Colonic mucosa (tissue), 4 donors: ENCODE data around the gene HOXC12. TPM values are rescaled to one million over a fixed set of nuclear protein-coding genes. Genes with fewer than 3 reads are reported as not detected.

ENCODE experiments used
- DNase-seq: peaks from one replicate; pipeline ENCODE4 v3.0.0-alpha.2; 2020
- H3K27ac ChIP-seq: fragments of 200-600 bp; one replicate; pipeline ENCODE4 v1.8.0; 2021
- H3K27me3 ChIP-seq: fragments of 200-600 bp; one replicate; pipeline ENCODE4 v1.8.0; 2021
- H3K36me3 ChIP-seq: fragments of 200-600 bp; one replicate; pipeline ENCODE4 v1.8.0; 2021
- H3K4me1 ChIP-seq: fragments of 200-600 bp; one replicate; pipeline ENCODE4 v1.8.0; 2021; ENCODE audit warnings: mild to moderate bottlenecking
- H3K4me3 ChIP-seq: fragments of 200-600 bp; one replicate; pipeline ENCODE4 v1.8.0; 2021
- H3K9ac ChIP-seq, 2 donors: one replicate each; pipeline ENCODE4 v1.7.0; 2013; ENCODE audit warnings: control low read depth in 2 of 2, low read depth in 2 of 2, low read length in 2 of 2
- H3K9me3 ChIP-seq: fragments of 200-600 bp; one replicate; pipeline ENCODE4 v1.8.0; 2021
- intact Hi-C: fragments of 100-400 bp; cut with DNase I; formaldehyde crosslinking; loops from one replicate; pipeline ENCODE4 v1.14.1; 2022
- total RNA-seq, 2 donors: library from RNA; stranded (reverse); fragmentation: NEBNext Ultra II Directional in 1 of 2; extraction: Animal tissue kit (Norgen Biotek cat#: 25700) in 1 of 2; gene quantifications; one replicate each; pipeline ENCODE4 v1.2.1, GENCODE V29; 2021
- TF ChIP-seq, protein P1 (sequence below): fragments of 200-600 bp; IDR thresholded peaks from one replicate; pipeline ENCODE4 v1.8.0; 2022; ENCODE audit warnings: antibody characterized with exemption, mild to moderate bottlenecking
- donor health status: healthy.
- donor health status: DM: no; HTN: no; CAD: no.
- donor health status: DM: no; HTN: no; CAD: no.

The HOXC12 gene
- total RNA-seq, 2 donors from 2014 or later = not detected

DNA sequence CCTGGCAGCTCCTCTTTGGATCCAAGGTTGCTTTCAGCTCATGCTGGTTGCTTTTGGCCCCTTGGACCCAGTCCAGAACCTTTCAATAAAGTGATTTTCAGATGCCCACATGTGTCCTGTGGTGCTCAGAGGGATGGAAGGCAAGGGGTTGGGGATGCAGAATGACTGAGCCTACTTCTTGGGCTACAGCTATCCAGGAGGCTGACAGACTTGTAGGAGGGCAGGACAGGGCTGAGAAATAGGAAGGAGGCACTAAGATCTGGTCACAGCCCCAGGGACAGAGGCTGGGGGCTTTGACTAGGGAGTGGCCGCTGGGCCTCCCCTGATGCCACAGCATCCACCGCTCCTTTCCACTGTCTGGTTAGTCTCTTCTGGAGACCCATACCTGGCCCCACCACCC lies 17.0 kb downstream of the HOXC12 start:
- intact Hi-C loops = no loop called here
- H3K27me3 ChIP-seq = peaks cover 99% of the 10 kb centered on the region
- TF ChIP-seq, protein P1, sequence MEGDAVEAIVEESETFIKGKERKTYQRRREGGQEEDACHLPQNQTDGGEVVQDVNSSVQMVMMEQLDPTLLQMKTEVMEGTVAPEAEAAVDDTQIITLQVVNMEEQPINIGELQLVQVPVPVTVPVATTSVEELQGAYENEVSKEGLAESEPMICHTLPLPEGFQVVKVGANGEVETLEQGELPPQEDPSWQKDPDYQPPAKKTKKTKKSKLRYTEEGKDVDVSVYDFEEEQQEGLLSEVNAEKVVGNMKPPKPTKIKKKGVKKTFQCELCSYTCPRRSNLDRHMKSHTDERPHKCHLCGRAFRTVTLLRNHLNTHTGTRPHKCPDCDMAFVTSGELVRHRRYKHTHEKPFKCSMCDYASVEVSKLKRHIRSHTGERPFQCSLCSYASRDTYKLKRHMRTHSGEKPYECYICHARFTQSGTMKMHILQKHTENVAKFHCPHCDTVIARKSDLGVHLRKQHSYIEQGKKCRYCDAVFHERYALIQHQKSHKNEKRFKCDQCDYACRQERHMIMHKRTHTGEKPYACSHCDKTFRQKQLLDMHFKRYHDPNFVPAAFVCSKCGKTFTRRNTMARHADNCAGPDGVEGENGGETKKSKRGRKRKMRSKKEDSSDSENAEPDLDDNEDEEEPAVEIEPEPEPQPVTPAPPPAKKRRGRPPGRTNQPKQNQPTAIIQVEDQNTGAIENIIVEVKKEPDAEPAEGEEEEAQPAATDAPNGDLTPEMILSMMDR = no peak
- no peaks in the 10 kb centered on the region for H3K36me3 ChIP-seq
- no peak for DNase-seq
- no peaks in the 10 kb centered on the region for H3K9me3 ChIP-seq
- no peak overlapping the region for H3K27ac ChIP-seq
- H3K9ac ChIP-seq = no peak overlapping the region
- H3K4me3 ChIP-seq = no peak overlapping the region
- no peaks in the 10 kb centered on the region for H3K4me1 ChIP-seq

DNA sequence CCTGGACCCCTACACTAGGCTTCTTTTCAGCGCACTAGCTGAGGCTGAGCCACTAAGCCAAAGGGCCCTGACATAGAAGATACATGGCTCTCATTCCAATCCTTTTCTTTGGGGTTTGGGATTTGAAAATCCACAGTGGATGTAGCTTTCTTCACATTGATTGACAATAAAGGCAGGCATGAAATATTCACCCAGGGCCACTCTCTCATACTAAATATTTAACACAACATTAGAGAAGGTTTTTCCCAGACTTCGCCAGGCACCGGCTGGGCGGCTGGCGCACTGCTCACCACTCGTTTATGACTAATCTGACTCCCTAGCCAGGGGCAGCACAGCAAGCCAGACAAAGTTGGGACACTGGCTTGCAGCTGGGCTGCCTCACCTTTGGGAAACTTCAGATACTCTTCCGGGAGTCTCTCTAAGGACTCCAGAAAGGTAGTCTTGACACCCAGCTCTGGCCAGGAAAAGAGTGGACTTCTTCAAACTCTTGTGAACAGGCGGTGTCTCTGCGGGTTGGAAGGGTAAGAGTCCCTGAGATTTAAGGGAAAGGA lies 17.5 kb downstream of the HOXC12 start:
- no peaks in the 10 kb centered on the region for H3K36me3 ChIP-seq
- no peak overlapping the region for H3K4me3 ChIP-seq
- intact Hi-C loops = no loop called here
- no peak overlapping the region for H3K9ac ChIP-seq
- DNase-seq = no peak
- no peaks in the 10 kb centered on the region for H3K4me1 ChIP-seq
- TF ChIP-seq, protein P1 = no peak
- no peaks in the 10 kb centered on the region for H3K9me3 ChIP-seq
- H3K27ac ChIP-seq = no peak overlapping the region
- H3K27me3 ChIP-seq = peaks cover 99% of the 10 kb centered on the region

DNA sequence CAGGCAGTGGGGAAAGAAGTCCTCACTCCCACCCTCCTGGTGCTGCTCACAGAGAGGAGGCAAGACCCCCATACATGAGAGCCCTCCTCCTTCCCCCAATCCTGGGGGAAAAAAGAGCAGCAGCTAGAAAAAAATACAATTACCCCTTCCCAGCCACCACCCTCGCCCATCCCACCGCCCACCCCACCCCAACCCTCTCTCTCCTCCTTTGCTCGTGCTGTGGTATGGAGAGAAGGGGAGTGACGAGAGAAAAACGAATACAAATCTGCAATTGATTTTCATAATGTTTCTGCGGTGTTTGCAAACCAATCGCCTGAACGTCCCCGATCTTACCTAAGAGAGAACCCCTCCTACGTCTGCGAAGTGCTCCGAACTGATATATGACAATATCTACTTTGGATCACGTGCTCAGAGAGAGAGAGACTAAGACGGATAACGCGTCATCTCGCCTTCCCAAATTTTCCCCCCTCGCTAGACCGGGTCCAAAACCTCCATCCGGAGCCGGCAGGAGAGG lies 18.1 kb downstream of the HOXC12 start, which contains the start of gene HOXC11:
Gene HOXC11 (plus strand): TSS at position 405 of the 514 bp plus-strand sequence. CDS start 116 bp downstream, outside the sequence.
- intact Hi-C loops = no loop called here
- Histone ChIP-seq H3K4me3 (no peak within 1 kb of the TSS), H3K9me3 (no peaks in the 10 kb centered on the region), H3K27ac (no peak within 1 kb of the TSS), H3K4me1 (no peaks in the 10 kb centered on the region), H3K27me3 (peaks cover 99% of the 10 kb centered on the region), H3K36me3 (no peaks in the 10 kb centered on the region), H3K9ac (no peak within 1 kb of the TSS)
- TF ChIP-seq, protein P1 = no peak
- no peak for DNase-seq

DNA sequence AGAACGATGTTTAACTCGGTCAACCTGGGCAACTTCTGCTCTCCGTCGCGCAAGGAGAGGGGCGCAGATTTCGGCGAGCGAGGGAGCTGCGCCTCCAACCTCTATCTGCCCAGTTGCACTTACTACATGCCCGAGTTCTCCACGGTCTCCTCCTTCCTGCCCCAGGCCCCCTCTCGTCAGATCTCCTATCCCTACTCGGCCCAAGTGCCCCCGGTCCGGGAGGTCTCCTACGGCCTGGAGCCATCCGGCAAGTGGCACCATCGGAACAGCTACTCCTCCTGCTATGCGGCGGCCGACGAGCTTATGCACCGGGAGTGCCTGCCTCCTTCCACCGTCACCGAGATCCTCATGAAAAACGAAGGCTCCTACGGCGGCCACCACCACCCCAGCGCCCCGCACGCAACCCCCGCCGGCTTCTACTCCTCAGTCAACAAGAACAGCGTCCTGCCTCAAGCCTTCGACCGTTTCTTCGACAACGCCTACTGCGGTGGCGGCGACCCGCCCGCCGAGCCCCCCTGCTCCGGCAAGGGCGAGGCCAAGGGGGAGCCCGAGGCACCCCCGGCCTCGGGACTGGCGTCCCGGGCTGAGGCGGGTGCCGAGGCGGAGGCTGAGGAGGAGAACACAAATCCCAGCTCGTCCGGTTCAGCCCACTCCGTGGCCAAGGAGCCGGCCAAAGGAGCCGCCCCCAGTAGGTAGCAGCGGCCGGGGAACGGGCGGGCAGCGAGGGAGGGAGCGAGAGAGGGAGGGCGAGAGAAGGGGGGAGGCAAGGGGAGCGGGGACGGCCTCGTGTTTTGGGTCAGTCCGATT lies 18.7 kb downstream of the HOXC12 start:
- no peak for DNase-seq
- no peak overlapping the region for H3K4me3 ChIP-seq
- H3K36me3 ChIP-seq = no peaks in the 10 kb centered on the region
- intact Hi-C loops = no loop called here
- H3K27me3 ChIP-seq = peaks cover 97% of the 10 kb centered on the region
- no peak overlapping the region for H3K9ac ChIP-seq
- H3K9me3 ChIP-seq = no peaks in the 10 kb centered on the region
- TF ChIP-seq, protein P1 = no peak
- H3K4me1 ChIP-seq = no peaks in the 10 kb centered on the region
- H3K27ac ChIP-seq = no peak overlapping the region

DNA sequence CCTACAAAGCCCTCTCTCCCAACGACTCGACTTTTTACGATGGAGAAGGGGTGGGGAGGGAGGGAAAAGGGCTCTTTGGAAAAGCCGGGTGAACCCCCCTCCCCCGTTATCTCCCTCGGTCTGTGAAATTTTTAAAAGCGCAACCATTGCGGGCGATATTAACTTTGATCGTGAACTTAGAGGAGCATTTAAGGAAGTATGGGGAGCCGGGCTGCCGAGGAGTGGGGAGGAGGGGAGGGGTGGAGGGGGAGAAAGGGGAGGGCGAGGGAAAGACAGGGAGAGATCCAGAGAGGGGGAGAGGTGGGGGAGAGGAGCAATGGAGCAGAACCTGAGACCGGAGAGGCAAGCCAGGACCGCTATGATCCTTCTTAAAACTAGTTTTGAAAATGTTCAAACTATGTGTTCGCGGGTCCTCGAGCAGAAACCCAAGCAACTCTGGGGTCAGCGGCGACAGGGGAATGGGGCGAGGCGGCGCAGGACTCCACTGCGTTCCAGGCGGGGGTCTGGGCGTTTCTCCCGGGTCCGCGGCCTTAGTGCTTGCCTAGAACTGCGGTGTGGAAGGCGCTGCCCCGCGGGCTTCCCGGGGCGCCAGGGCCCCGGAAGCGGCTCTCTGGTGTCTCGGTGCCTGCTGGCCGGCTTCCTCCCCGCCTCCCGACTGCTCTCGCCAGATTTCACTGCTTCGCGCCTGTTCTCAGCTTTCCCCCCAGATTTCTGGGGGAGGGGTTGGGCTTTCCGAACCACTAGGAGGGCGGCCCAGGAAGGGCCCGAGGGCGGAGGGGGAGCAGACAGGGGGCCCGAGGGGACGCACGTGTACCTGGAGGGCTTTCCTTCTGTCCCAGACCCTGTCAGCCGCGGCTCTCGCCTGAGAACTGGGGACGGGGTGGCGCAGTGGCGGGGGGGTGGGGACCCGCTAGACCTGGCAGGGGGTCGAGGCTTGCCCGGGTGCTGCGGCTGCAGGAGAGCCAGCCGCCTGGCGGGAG lies 19.7 kb downstream of the HOXC12 start, which contains the start of gene HOTAIR:
Gene HOTAIR (minus strand): TSS at position 871 of the 980 bp plus-strand sequence.
- Histone ChIP-seq H3K9me3 (no peaks in the 10 kb centered on the region), H3K9ac (no peak within 1 kb of the TSS), H3K27me3 (peaks cover 95% of the 10 kb centered on the region), H3K27ac (no peak within 1 kb of the TSS), H3K4me3 (no peak within 1 kb of the TSS), H3K36me3 (no peaks in the 10 kb centered on the region), H3K4me1 (no peaks in the 10 kb centered on the region)
- DNase-seq = no peak
- TF ChIP-seq, protein P1 = no peak
- intact Hi-C loops = no loop called here
